Cardiac fibroblast (primary cell): Measurements from ENCODE around the gene SLC39A11.

Experiments
- DNase-seq, 2 donors: peaks; one replicate each; pipeline versions ENCODE4 v3.0.0 to v3.0.0-alpha.2; 2010; ENCODE audit warnings: low read depth in 2 of 2
- H3K4me3 ChIP-seq, 2 donors: replicated peaks in 1 of 2; 1 replicate in 1 of 2; 2 replicates in 1 of 2; pipeline ENCODE4 v1.5.1; 2011; ENCODE audit warnings: low read depth in 2 of 2, low read length in 2 of 2, mild to moderate bottlenecking in 2 of 2, moderate library complexity in 1 of 2
- CTCF ChIP-seq: IDR thresholded peaks from one replicate; pipeline ENCODE4 v1.5.1; 2011; ENCODE audit warnings: low read depth, mild to moderate bottlenecking, low read length, inconsistent platforms

The SLC39A11 gene

GRCh38 chr17:72926171-72926570, 166.3 kb downstream of the SLC39A11 start:
- peak in 1 of 2 donors; percentile 52 for DNase-seq
- H3K4me3 ChIP-seq, result no peak overlapping the region
- no peak for TF ChIP-seq CTCF

- no peak for DNase-seq
- H3K4me3 ChIP-seq, result no peak overlapping the region
- no peak for TF ChIP-seq CTCF
These were observed 168.3 kb downstream of the SLC39A11 start for GRCh38 chr17:72924196-72924595.

GRCh38 chr17:72922219-72922618, 170.3 kb downstream of the SLC39A11 start:
- TF ChIP-seq CTCF, result no peak
- no peak for DNase-seq

GRCh38 chr17:72921347-72922054, 171.0 kb downstream of the SLC39A11 start:
- no peak for TF ChIP-seq CTCF
- no peak for DNase-seq
- no peak overlapping the region for H3K4me3 ChIP-seq

More at GRCh38 chr17:72922219-72922618, 170.3 kb downstream of the SLC39A11 start:
- no peak overlapping the region for H3K4me3 ChIP-seq

- no peak for TF ChIP-seq CTCF
- DNase-seq, result no peak
These were observed 172.0 kb downstream of the SLC39A11 start for GRCh38 chr17:72920513-72920912.

GRCh38 chr17:72916991-72917390, 175.5 kb downstream of the SLC39A11 start:
- TF ChIP-seq CTCF, result no peak
- H3K4me3 ChIP-seq, result no peak overlapping the region
- peak; percentile 24 to 26 for DNase-seq

More at GRCh38 chr17:72920513-72920912, 172.0 kb downstream of the SLC39A11 start:
- no peak overlapping the region for H3K4me3 ChIP-seq

- no peak for DNase-seq
- H3K4me3 ChIP-seq, result no peak overlapping the region
- no peak for TF ChIP-seq CTCF
These were observed 176.8 kb downstream of the SLC39A11 start for GRCh38 chr17:72915625-72916081.
